Lung (tissue), 12 donors: ENCODE data around the gene SCARB1. TPM values are rescaled to one million over a fixed set of nuclear protein-coding genes. Genes with fewer than 3 reads are reported as not detected.
A peak's percentile ranks its signal among the peaks of the same experiment; 100 is the strongest.

Source experiments
- ATAC-seq: fragments of 200-7000 bp; cut with Tn5 transposase; one replicate; pipeline ENCODE4 v1.9.1; 2020; ENCODE audit warnings: moderate number of reproducible peaks; ENCODE audit not compliant: insufficient read depth, low FRiP score
- DNase-seq, 3 donors: peaks; one replicate each; pipeline ENCODE4 v3.0.0-alpha.2; 2013 to 2017
- H3K27ac ChIP-seq, 2 donors: one replicate each; pipeline ENCODE4 v1.5.1; 2013; ENCODE audit warnings: mild to moderate bottlenecking in 2 of 2, moderate library complexity in 2 of 2, control low read depth in 1 of 2, inconsistent platforms in 1 of 2, low read depth in 1 of 2, low read length in 1 of 2
- H3K27me3 ChIP-seq, 3 donors: one replicate each; pipeline ENCODE4 v1.5.1; 2013; ENCODE audit warnings: low read length in 2 of 3; ENCODE audit not compliant: control insufficient read depth in 3 of 3, insufficient read depth in 3 of 3
- H3K36me3 ChIP-seq, 4 donors: one replicate each; pipeline ENCODE4 v1.5.1; 2013; ENCODE audit warnings: low read length in 4 of 4, mild to moderate bottlenecking in 1 of 4, moderate library complexity in 1 of 4; ENCODE audit not compliant: control insufficient read depth in 4 of 4, insufficient read depth in 4 of 4
- H3K4me1 ChIP-seq, 5 donors: one replicate each; pipeline ENCODE4 v1.5.1; 2013; ENCODE audit warnings: low read length in 5 of 5, mild to moderate bottlenecking in 2 of 5, moderate library complexity in 1 of 5; ENCODE audit not compliant: control insufficient read depth in 5 of 5, insufficient read depth in 5 of 5
- H3K4me3 ChIP-seq: one replicate; pipeline ENCODE4 v1.5.1; 2013; ENCODE audit warnings: mild to moderate bottlenecking, control low read depth, moderate library complexity
- H3K9ac ChIP-seq, 2 donors: one replicate each; pipeline ENCODE4 v1.5.1; 2013; ENCODE audit warnings: low read length in 2 of 2, control low read depth in 1 of 2; ENCODE audit not compliant: insufficient read depth in 1 of 2
- H3K9me3 ChIP-seq, 4 donors: one replicate each; pipeline ENCODE4 v1.5.1; 2013; ENCODE audit warnings: low read length in 3 of 4, mild to moderate bottlenecking in 1 of 4, moderate library complexity in 1 of 4; ENCODE audit not compliant: control insufficient read depth in 4 of 4, insufficient read depth in 3 of 4
- WGBS, 2 donors: extraction: QIAGEN DNeasy Blood & Tissue Kit; methylation state at CpG; one replicate each; pipeline ENCODE4 v1.1.7; 2013; 5-methylcytosine and 5-hydroxymethylcytosine counted together
- polyA plus RNA-seq, 2 donors: library from polyadenylated mRNA; stranded (reverse); fragments of 200-250 nt; gene quantifications; one replicate each; pipeline ENCODE4 v1.2.1, GENCODE V29; 2013
- total RNA-seq, 2 donors: library from RNA; depleted of rRNA in 1 of 2; stranded (reverse); fragments of >200 nt in 1 of 2; gene quantifications; one replicate each; pipeline ENCODE4 v1.2.1, GENCODE V29; 2014 to 2021
- TF ChIP-seq, protein P1 (sequence below): IDR thresholded peaks from 2 replicates; pipeline ENCODE4 v1.5.1; 2012; ENCODE audit warnings: mild to moderate bottlenecking; ENCODE audit errors: control extremely low read depth, extremely low read depth
- donor health status: control.
- donor health status: control.
- donor health status: Bipolar disorder and iron deficiency.
- donor health status: healthy.
- donor health status: DM: yes; HTN: yes; CAD: no.

Gene SCARB1
- total and polyA plus RNA-seq, 4 donors, result 11.9 to 31.3 (median 28.8) TPM

DNA sequence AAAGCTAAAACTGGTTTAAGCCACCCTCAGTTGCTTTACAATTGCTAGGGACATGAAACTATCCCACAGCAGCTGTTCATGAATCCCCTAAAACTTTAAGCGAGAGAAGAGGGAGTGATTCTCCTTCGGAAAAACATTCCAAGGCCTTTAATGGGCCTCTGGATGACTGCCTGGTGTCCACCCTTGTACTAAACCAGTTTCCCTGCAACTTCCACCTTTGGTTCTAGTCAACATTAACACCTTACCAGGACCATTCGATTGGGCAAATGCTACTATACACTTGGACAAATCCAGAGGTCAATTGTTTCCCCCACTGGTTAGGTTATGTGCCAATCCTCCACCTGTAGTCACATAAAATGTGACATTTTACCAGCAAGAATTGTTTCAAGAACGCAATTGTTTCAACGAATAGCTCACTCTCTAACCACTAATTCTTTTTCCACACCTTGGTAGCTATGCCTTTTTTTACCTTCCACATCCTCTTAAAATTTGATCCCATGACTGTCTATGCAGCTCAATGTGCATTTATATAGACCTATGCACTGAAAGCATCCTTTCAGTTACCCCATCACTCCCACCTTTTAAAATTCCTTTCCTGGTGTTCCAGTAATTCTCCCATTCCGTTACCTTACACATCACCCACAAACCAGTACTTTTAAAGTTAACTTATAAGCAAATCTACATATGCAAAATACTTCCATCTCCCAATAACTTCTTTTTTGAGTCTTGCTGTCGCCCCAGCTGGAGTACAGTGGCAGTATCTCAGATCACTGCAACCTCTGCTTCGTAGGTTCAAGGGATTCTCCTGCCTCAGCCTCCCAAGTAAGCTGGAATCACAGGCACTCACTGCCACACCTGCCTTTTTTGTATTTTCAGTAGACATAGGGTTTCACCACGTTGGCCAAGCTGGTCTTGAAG, 47.2 kb upstream of the SCARB1 start:
- no peaks in the 10 kb centered on the region for H3K27me3 ChIP-seq
- peak overlapping the region in 1 of 2 donors; percentile 2 for H3K9ac ChIP-seq
- no peak for DNase-seq
- TF ChIP-seq, protein P1, sequence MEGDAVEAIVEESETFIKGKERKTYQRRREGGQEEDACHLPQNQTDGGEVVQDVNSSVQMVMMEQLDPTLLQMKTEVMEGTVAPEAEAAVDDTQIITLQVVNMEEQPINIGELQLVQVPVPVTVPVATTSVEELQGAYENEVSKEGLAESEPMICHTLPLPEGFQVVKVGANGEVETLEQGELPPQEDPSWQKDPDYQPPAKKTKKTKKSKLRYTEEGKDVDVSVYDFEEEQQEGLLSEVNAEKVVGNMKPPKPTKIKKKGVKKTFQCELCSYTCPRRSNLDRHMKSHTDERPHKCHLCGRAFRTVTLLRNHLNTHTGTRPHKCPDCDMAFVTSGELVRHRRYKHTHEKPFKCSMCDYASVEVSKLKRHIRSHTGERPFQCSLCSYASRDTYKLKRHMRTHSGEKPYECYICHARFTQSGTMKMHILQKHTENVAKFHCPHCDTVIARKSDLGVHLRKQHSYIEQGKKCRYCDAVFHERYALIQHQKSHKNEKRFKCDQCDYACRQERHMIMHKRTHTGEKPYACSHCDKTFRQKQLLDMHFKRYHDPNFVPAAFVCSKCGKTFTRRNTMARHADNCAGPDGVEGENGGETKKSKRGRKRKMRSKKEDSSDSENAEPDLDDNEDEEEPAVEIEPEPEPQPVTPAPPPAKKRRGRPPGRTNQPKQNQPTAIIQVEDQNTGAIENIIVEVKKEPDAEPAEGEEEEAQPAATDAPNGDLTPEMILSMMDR, result no peak
- peak overlapping the region; percentile 35 for H3K4me3 ChIP-seq
- H3K9me3 ChIP-seq, result no peaks in the 10 kb centered on the region
- 58 to 75% methylated on average over 9 of the region's 9 CpGs for WGBS, 2 donors
- no peak for ATAC-seq
- H3K4me1 ChIP-seq, result peaks cover 8 to 22% (median 10%) of the 10 kb centered on the region in 5 donors
- H3K36me3 ChIP-seq, result peaks cover 12 to 26% (median 17%) of the 10 kb centered on the region in 4 donors
- peak overlapping the region in 1 of 2 donors; percentile 70 for H3K27ac ChIP-seq

- H3K36me3 ChIP-seq, result peaks cover 12 to 26% (median 17%) of the 10 kb centered on the region in 4 donors
- peaks cover 7 to 17% (median 10%) of the 10 kb centered on the region in 5 donors for H3K4me1 ChIP-seq
- 58 to 70% methylated on average over 8 of the region's 8 CpGs for WGBS, 2 donors
- no peaks in the 10 kb centered on the region for H3K27me3 ChIP-seq
- peak overlapping the region in 1 of 2 donors; percentile 47 for H3K27ac ChIP-seq
- peak overlapping the region in 1 of 2 donors; percentile 2 for H3K9ac ChIP-seq
- TF ChIP-seq, protein P1, result no peak
- DNase-seq (no peak), ATAC-seq (no peak)
- H3K9me3 ChIP-seq, result no peaks in the 10 kb centered on the region
- no peak overlapping the region for H3K4me3 ChIP-seq
These were observed 46.3 kb upstream of the SCARB1 start for GRCh38 chr12:124909831-124910560.

GRCh38 chr12:124906606-124907261, 43.1 kb upstream of the SCARB1 start:
- H3K27ac ChIP-seq, result no peak overlapping the region
- peaks cover 9 to 12% (median 11%) of the 10 kb centered on the region in 4 donors for H3K36me3 ChIP-seq
- H3K9ac ChIP-seq, result no peak overlapping the region
- ATAC-seq, result peak; percentile 74
- TF ChIP-seq, protein P1, result peak; percentile 100
- no peak overlapping the region for H3K4me3 ChIP-seq
- WGBS, 2 donors, result 0% methylated on average over 2 of the region's 2 CpGs
- peaks cover 10 to 21% (median 14%) of the 10 kb centered on the region in 5 donors for H3K4me1 ChIP-seq
- H3K27me3 ChIP-seq, result no peaks in the 10 kb centered on the region
- H3K9me3 ChIP-seq, result no peaks in the 10 kb centered on the region
- DNase-seq, result peak; percentile 88 to 96 (median 94)
